Measurements from ENCODE around the gene PCID2. TPM values are rescaled to one million over a fixed set of nuclear protein-coding genes. Genes with fewer than 3 reads are reported as not detected.

PCID2 gene
- total RNA-seq, 1 donor from 2014 or later, result 40.9 TPM

GRCh38 chr13:113149711-113150549 is 58.5 kb downstream of the PCID2 start:
- TF ChIP-seq CTCF (conservative IDR thresholded peaks at IDR 0.05; ENCODE audit: low read depth, low read length), result no peak
- DNase-seq (ENCODE audit: low read depth), result no peak
- no peak overlapping the region for H3K4me3 ChIP-seq (ENCODE audit: low read depth, low read length)

GRCh38 chr13:113148940-113149503 is 59.4 kb downstream of the PCID2 start:
- H3K4me3 ChIP-seq (ENCODE audit: low read depth, low read length), result no peak overlapping the region
- no peak for TF ChIP-seq CTCF (conservative IDR thresholded peaks at IDR 0.05; ENCODE audit: low read depth, low read length)
- no peak for DNase-seq (ENCODE audit: low read depth)

GRCh38 chr13:113148407-113148806 is 60.1 kb downstream of the PCID2 start:
- no peak for TF ChIP-seq CTCF (conservative IDR thresholded peaks at IDR 0.05; ENCODE audit: low read depth, low read length)
- no peak overlapping the region for H3K4me3 ChIP-seq (ENCODE audit: low read depth, low read length)

GRCh38 chr13:113147206-113147605 is 61.3 kb downstream of the PCID2 start:
- no peak for TF ChIP-seq CTCF (conservative IDR thresholded peaks at IDR 0.05; ENCODE audit: low read depth, low read length)
- no peak for DNase-seq (ENCODE audit: low read depth)
- no peak overlapping the region for H3K4me3 ChIP-seq (ENCODE audit: low read depth, low read length)

More at GRCh38 chr13:113148407-113148806, 60.1 kb downstream of the PCID2 start:
- DNase-seq (ENCODE audit: low read depth), result no peak

GRCh38 chr13:113146750-113147149 is 61.7 kb downstream of the PCID2 start:
- TF ChIP-seq CTCF (conservative IDR thresholded peaks at IDR 0.05; ENCODE audit: low read depth, low read length), result no peak
- DNase-seq (ENCODE audit: low read depth), result no peak
- H3K4me3 ChIP-seq (ENCODE audit: low read depth, low read length), result no peak overlapping the region

GRCh38 chr13:113145911-113146598 is 62.4 kb downstream of the PCID2 start:
- DNase-seq (ENCODE audit: low read depth), result no peak
- no peak for TF ChIP-seq CTCF (conservative IDR thresholded peaks at IDR 0.05; ENCODE audit: low read depth, low read length)
- H3K4me3 ChIP-seq (ENCODE audit: low read depth, low read length), result no peak overlapping the region
